Measurements from ENCODE around the gene NAA35. TPM values are rescaled to one million over a fixed set of nuclear protein-coding genes. Genes with fewer than 3 reads are reported as not detected.
A peak's percentile ranks its signal among the peaks of the same experiment; 100 is the strongest.

Gene NAA35
- total RNA-seq, 3 donors from 2014 or later = 14.2 to 30.4 (median 21.0) TPM

DNA sequence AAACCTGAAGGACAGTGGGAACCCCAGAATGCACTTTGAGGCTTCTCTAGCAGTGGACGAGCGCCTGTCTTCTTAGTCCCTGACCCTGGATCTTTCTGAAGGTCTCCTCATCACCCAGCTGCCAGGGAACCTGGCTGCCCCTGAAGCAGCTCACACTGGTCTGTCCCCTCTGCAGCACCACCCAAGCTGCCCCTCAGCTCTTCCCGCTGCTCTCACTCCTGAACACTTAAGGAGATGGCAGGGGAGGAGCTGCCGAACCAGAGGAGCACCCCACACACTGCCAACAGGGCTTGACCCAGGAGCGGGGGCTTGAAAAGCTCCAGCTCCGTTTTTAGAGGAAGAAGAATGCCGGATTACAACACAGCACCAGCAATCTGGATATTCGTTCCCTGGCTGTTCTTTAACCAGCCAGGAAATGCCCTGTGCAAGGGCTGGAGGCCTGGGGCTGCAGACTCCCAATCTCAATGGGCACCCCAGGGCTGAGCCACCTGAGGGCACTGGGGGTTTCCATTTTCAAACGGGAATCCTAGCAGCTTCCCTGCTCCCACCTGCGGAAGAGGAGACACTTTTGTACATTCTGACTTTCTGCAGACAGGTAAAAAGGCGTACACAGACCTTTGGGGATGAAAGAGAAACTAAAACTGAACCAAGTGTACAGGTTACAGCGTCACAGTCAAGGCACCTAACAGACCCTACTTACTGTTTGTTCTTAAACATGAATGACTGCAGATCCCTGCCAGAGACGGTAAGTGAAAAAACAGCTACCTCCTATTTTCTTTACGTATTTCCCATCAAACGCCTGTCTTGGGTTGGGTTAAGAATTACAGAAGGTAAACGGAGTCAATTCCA is 122.1 kb downstream of the NAA35 start:
- TF ChIP-seq, protein P1, sequence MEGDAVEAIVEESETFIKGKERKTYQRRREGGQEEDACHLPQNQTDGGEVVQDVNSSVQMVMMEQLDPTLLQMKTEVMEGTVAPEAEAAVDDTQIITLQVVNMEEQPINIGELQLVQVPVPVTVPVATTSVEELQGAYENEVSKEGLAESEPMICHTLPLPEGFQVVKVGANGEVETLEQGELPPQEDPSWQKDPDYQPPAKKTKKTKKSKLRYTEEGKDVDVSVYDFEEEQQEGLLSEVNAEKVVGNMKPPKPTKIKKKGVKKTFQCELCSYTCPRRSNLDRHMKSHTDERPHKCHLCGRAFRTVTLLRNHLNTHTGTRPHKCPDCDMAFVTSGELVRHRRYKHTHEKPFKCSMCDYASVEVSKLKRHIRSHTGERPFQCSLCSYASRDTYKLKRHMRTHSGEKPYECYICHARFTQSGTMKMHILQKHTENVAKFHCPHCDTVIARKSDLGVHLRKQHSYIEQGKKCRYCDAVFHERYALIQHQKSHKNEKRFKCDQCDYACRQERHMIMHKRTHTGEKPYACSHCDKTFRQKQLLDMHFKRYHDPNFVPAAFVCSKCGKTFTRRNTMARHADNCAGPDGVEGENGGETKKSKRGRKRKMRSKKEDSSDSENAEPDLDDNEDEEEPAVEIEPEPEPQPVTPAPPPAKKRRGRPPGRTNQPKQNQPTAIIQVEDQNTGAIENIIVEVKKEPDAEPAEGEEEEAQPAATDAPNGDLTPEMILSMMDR (IDR thresholded peaks at IDR 0.05) = no peak
- TF ChIP-seq POLR2AphosphoS5 (IDR thresholded peaks at IDR 0.05) (no peak), POLR2A (IDR thresholded peaks at IDR 0.05) (no peak)
- Histone ChIP-seq H3K9me3 (no peaks in the 10 kb centered on the region), H3K27ac (no peak overlapping the region), H3K27me3 (no peaks in the 10 kb centered on the region), H3K4me3 (peak overlapping the region in 2 of 3 donors; percentile 2 to 23), H3K36me3 (no peaks in the 10 kb centered on the region), H3K4me1 (no peaks in the 10 kb centered on the region)
- DNase-seq (ENCODE audit: low spot score in 2 of 2) = no peak
- intact Hi-C loops (cut with DNase I; ENCODE audit: low total_unique reads) = no loop called here

DNA sequence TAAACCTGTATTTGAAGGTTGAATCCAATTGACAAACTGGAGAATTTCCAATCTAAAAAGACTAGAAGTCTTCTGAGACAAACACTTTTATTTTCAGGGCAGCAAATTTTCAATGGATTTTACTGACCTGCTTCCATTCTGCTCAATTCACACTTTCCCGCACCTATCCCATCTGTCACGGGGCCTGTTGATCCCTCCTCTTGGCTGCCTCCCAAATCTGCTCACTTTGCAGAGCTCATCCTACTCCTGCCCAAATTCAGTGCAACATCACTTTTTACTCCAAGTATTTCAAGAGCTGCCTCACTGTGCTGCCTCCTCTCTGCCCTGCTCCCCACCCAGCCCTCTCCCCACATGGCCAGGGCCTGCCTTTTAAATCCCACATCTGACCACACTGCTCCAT is 123.3 kb downstream of the NAA35 start:
- no peaks in the 10 kb centered on the region for H3K9me3 ChIP-seq
- no peaks in the 10 kb centered on the region for H3K27me3 ChIP-seq
- DNase-seq (ENCODE audit: low spot score in 2 of 2) = no peak
- H3K4me3 ChIP-seq = no peak overlapping the region
- no peaks in the 10 kb centered on the region for H3K4me1 ChIP-seq
- H3K36me3 ChIP-seq = no peaks in the 10 kb centered on the region
- no peak for TF ChIP-seq POLR2A (IDR thresholded peaks at IDR 0.05)
- no peak for TF ChIP-seq POLR2AphosphoS5 (IDR thresholded peaks at IDR 0.05)
- TF ChIP-seq, protein P1 (IDR thresholded peaks at IDR 0.05) = no peak
- H3K27ac ChIP-seq = no peak overlapping the region
- intact Hi-C loops (cut with DNase I; ENCODE audit: low total_unique reads) = no loop called here

DNA sequence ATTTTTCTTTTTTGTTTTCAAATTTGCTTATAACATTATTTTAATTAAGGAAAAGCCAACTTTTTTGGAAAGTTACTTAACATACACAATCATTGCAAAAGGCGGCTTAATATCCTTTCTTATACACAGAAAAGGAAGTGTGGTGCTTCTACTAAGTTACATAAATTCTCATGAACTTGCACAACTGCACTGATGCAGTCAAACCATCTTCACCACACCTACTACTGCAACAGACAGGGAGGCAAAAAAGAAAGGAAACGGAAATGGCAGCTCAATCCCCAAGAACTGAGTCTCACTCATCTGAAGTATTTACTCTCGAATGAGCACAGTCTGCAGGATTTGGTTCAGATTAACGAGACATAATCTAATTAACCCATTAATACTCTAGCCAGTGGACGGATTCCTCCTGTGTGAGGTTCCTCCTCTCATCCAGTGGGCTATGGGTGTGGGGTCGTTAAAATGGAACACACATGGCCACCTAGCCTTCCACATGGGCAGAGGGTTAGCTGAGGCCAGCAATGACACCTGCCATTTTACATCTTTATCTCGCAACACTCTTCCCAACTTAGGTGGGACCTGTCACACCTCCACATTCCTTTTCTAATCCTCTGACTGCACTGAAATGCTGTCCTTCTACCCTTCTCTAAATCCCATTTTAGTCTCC is 128.4 kb downstream of the NAA35 start:
- H3K4me3 ChIP-seq = no peak overlapping the region
- no peaks in the 10 kb centered on the region for H3K27me3 ChIP-seq
- no peak overlapping the region for H3K27ac ChIP-seq
- H3K9me3 ChIP-seq = no peaks in the 10 kb centered on the region
- H3K36me3 ChIP-seq = no peaks in the 10 kb centered on the region
- no peak for DNase-seq (ENCODE audit: low spot score in 2 of 2)
- intact Hi-C loops (cut with DNase I; ENCODE audit: low total_unique reads) = no loop called here
- H3K4me1 ChIP-seq = no peaks in the 10 kb centered on the region
- TF ChIP-seq, protein P1 (IDR thresholded peaks at IDR 0.05) = no peak
- no peak for TF ChIP-seq POLR2A (IDR thresholded peaks at IDR 0.05)
- no peak for TF ChIP-seq POLR2AphosphoS5 (IDR thresholded peaks at IDR 0.05)

Other genes starting within 250 kb of the NAA35 start
- 10 to 100 TPM; 20.0 to 25.0 (median 21.8) TPM for gene AGTPBP1, start 199.2 kb upstream of the NAA35 start, total RNA-seq
- 10 to 100 TPM; 17.1 to 45.6 (median 41.0) TPM for gene GOLM1, start 158.4 kb downstream of the NAA35 start, total RNA-seq

All from breast epithelium (tissue), 4 donors.